Endodermal cell (in vitro differentiated cells): ENCODE results near the gene MEI1. TPM values are rescaled to one million over a fixed set of nuclear protein-coding genes. Genes with fewer than 3 reads are reported as not detected.
A peak's percentile ranks its signal among the peaks of the same experiment; 100 is the strongest.

Source experiments
- DNase-seq: peaks from one replicate; pipeline ENCODE4 v3.0.0-alpha.2; 2017
- H3K27ac ChIP-seq: 2 replicates; pipeline ENCODE4 v1.5.1; 2013; ENCODE audit warnings: mild to moderate bottlenecking, low read depth, low read length, moderate library complexity
- H3K27me3 ChIP-seq: 2 replicates; pipeline ENCODE4 v1.6.1; 2013; ENCODE audit warnings: mild to moderate bottlenecking, low read length, moderate library complexity; ENCODE audit not compliant: insufficient read depth, control insufficient read depth, poor library complexity, severe bottlenecking
- H3K36me3 ChIP-seq: 2 replicates; pipeline ENCODE4 v1.7.0; 2013; ENCODE audit warnings: mild to moderate bottlenecking, low read length, moderate library complexity; ENCODE audit not compliant: control insufficient read depth, insufficient read depth
- H3K4me1 ChIP-seq: one replicate; pipeline ENCODE4 v1.7.0; 2013; ENCODE audit warnings: low read length; ENCODE audit not compliant: control insufficient read depth, insufficient read depth
- H3K4me3 ChIP-seq: 2 replicates; pipeline ENCODE4 v1.5.1; 2013; ENCODE audit warnings: mild to moderate bottlenecking, low read length, moderate library complexity
- H3K9ac ChIP-seq: 2 replicates; pipeline ENCODE4 v1.6.1; 2013; ENCODE audit warnings: mild to moderate bottlenecking, low read length, moderate library complexity; ENCODE audit not compliant: poor library complexity, severe bottlenecking; ENCODE audit errors: extremely low read depth
- H3K9me3 ChIP-seq: 2 replicates; pipeline ENCODE4 v1.6.1; 2013; ENCODE audit warnings: mild to moderate bottlenecking, low read length, moderate library complexity; ENCODE audit not compliant: control insufficient read depth
- H3K27ac Mint-ChIP-seq: 2 replicates; pipeline ENCODE4 v1.8.0; 2020; ENCODE audit warnings: mixed read lengths
- H3K27me3 Mint-ChIP-seq: 2 replicates; pipeline ENCODE4 v1.8.0; 2021; ENCODE audit warnings: mild to moderate bottlenecking, mixed read lengths; ENCODE audit not compliant: insufficient read depth
- H3K36me3 Mint-ChIP-seq: 2 replicates; pipeline ENCODE4 v1.8.0; 2020; ENCODE audit warnings: low read depth, mixed read lengths
- H3K4me1 Mint-ChIP-seq: 2 replicates; pipeline ENCODE4 v1.8.0; 2020; ENCODE audit warnings: mixed read lengths
- H3K4me3 Mint-ChIP-seq: 2 replicates; pipeline ENCODE4 v1.8.0; 2020; ENCODE audit warnings: mild to moderate bottlenecking, moderate library complexity, mixed read lengths
- H3K9me3 Mint-ChIP-seq: 2 replicates; pipeline ENCODE4 v1.8.0; 2020; ENCODE audit warnings: mild to moderate bottlenecking, mixed read lengths
- CTCF ChIP-seq: fragments of 200-600 bp; sonication (generic); conservative IDR thresholded peaks from 2 replicates; pipeline ENCODE4 v1.5.0; 2021; ENCODE audit warnings: antibody characterized with exemption, mild to moderate bottlenecking
- WGBS, 2 experiments: methylation state at CpG; one replicate each; pipeline versions ENCODE4 v1.1.5 to v1.1.7; 2013; ENCODE audit warnings: missing lambda C conversion rate in 2 of 2, mixed read lengths in 1 of 2; ENCODE audit not compliant: insufficient coverage in 1 of 2, insufficient read length in 1 of 2; 5-methylcytosine and 5-hydroxymethylcytosine counted together
- total RNA-seq, 2 donors: library from RNA; stranded (reverse); fragmentation: NEBNext Ultra II Directional in 1 of 2; extraction: Animal tissue kit (Norgen Biotek cat#: 25700) in 1 of 2; gene quantifications; 2 replicates in 1 of 2; 3 replicates in 1 of 2; pipeline ENCODE4 v1.2.1, GENCODE V29; 2021

Gene MEI1
- total RNA-seq, 2 donors from 2014 or later: 1.2 to 1.5 TPM

GRCh38 chr22:41654322-41654721, 45.0 kb upstream of the MEI1 start:
- Mint-ChIP-seq H3K27me3 (no peaks in the 10 kb centered on the region), H3K27ac (peak overlapping the region; percentile 74), H3K4me1 (peaks cover 5% of the 10 kb centered on the region), H3K4me3 (no peak overlapping the region), H3K36me3 (peaks cover 81% of the 10 kb centered on the region), H3K9me3 (no peaks in the 10 kb centered on the region)
- no peak overlapping the region for H3K9ac ChIP-seq
- H3K27ac ChIP-seq: no peak overlapping the region
- H3K9me3 ChIP-seq: no peaks in the 10 kb centered on the region
- TF ChIP-seq CTCF: no peak
- H3K36me3 ChIP-seq: peaks cover 85% of the 10 kb centered on the region
- no peaks in the 10 kb centered on the region for H3K4me1 ChIP-seq
- no peak for DNase-seq
- no peak overlapping the region for H3K4me3 ChIP-seq
- WGBS, 2 experiments: 94 to 100% methylated on average over 1 to 3 of the region's 3 CpGs
- H3K27me3 ChIP-seq: no peaks in the 10 kb centered on the region

GRCh38 chr22:41656556-41656955, 42.7 kb upstream of the MEI1 start:
- Histone ChIP-seq H3K27ac (no peak overlapping the region), H3K4me1 (no peaks in the 10 kb centered on the region), H3K9ac (no peak overlapping the region), H3K4me3 (no peak overlapping the region), H3K27me3 (no peaks in the 10 kb centered on the region), H3K36me3 (peaks cover 92% of the 10 kb centered on the region), H3K9me3 (no peaks in the 10 kb centered on the region)
- Mint-ChIP-seq H3K27me3 (no peaks in the 10 kb centered on the region), H3K36me3 (peaks cover 87% of the 10 kb centered on the region), H3K9me3 (no peaks in the 10 kb centered on the region), H3K27ac (no peak overlapping the region), H3K4me3 (no peak overlapping the region), H3K4me1 (peaks cover 5% of the 10 kb centered on the region)
- TF ChIP-seq CTCF: no peak
- no peak for DNase-seq
- WGBS, 2 experiments: 97 to 100% methylated on average over 2 to 5 of the region's 5 CpGs

- 91 to 98% methylated on average over 6 of the region's 6 CpGs for WGBS, 2 experiments
- Histone ChIP-seq H3K9me3 (no peaks in the 10 kb centered on the region), H3K36me3 (peaks cover 93% of the 10 kb centered on the region), H3K4me1 (no peaks in the 10 kb centered on the region), H3K27me3 (no peaks in the 10 kb centered on the region), H3K27ac (no peak overlapping the region), H3K4me3 (no peak overlapping the region), H3K9ac (no peak overlapping the region)
- H3K4me3 Mint-ChIP-seq: no peak overlapping the region
- H3K9me3 Mint-ChIP-seq: no peaks in the 10 kb centered on the region
- DNase-seq: no peak
- H3K4me1 Mint-ChIP-seq: peaks cover 5% of the 10 kb centered on the region
- no peaks in the 10 kb centered on the region for H3K27me3 Mint-ChIP-seq
- peaks cover 82% of the 10 kb centered on the region for H3K36me3 Mint-ChIP-seq
- H3K27ac Mint-ChIP-seq: no peak overlapping the region
- no peak for TF ChIP-seq CTCF
These were observed 41.6 kb upstream of the MEI1 start for GRCh38 chr22:41657709-41658108.
